HCT116 (cell line): Measurements from ENCODE around the gene GRM8. TPM values are rescaled to one million over a fixed set of nuclear protein-coding genes. Genes with fewer than 3 reads are reported as not detected.

Experiments
- ATAC-seq: fragments of 200-7000 bp; cut with Tn5 transposase; 2 replicates; pipeline ENCODE4 v1.9.1; 2020; ENCODE audit warnings: mild to moderate bottlenecking, moderate library complexity
- BruUV-seq: library from RNA; stranded (reverse); fragments of 400-500 nt; replicated peaks from 2 replicates; lab custom pipeline; 2021; lab: Mats Ljungman, UMichigan
- CTCF ChIA-PET: fragments of 300-600 bp; sonication (Branson Sonifier 250); formaldehyde crosslinking; loops from one replicate; lab custom pipeline; 2021; ENCODE audit warnings: antibody characterized with exemption; lab: Charles Lee
- POLR2A ChIA-PET: fragments of 300-600, 350-600 bp; sonication (Branson Sonifier 250); formaldehyde crosslinking; loops from one replicate; lab custom pipeline; 2021; ENCODE audit warnings: antibody characterized with exemption; lab: Charles Lee
- RAD21 ChIA-PET, 2 experiments: fragments of 300-600 bp; sonication (Branson Sonifier 250); formaldehyde crosslinking; loops; one replicate each; lab custom pipeline; 2023; ENCODE audit warnings: low total read pairs in 2 of 2; ENCODE audit not compliant: uncharacterized antibody in 2 of 2, unreplicated experiment in 2 of 2, low non-redundant PET in 1 of 2; lab: Charles Lee
- DNase-seq: peaks from one replicate; pipeline ENCODE4 v3.0.0-alpha.2; 2010; ENCODE audit warnings: low read depth, low spot score
- H2AFZ ChIP-seq: fragments of 200-600 bp; shearing (Covaris generic), sonication (generic); 2 replicates; pipeline ENCODE4 v1.6.1; 2017; ENCODE audit warnings: low read depth, mixed run types, mixed read lengths, antibody characterized with exemption, low read length; ENCODE audit not compliant: poor library complexity, severe bottlenecking
- H3K27ac ChIP-seq: 2 replicates; pipeline ENCODE4 v1.5.1; 2012; ENCODE audit warnings: low read depth, low read length
- H3K27me3 ChIP-seq: fragments of 200-600 bp; sonication (generic); 2 replicates; pipeline ENCODE4 v1.6.1; 2016; ENCODE audit warnings: mixed run types, low read length, mixed read lengths; ENCODE audit not compliant: insufficient read depth
- H3K36me3 ChIP-seq, 2 experiments: fragments of 200-500 bp in 1 of 2; fragments of 200-600 bp in 1 of 2; sonication (Bioruptor generic) in 1 of 2; sonication (generic) in 1 of 2; 2 replicates each; pipeline versions ENCODE4 v1.5.1 to v1.6.1; 2014 to 2016; ENCODE audit warnings: low read length in 2 of 2, inconsistent platforms in 1 of 2, mixed read lengths in 1 of 2, mixed run types in 1 of 2; ENCODE audit not compliant: insufficient read depth in 2 of 2, control insufficient read depth in 1 of 2
- H3K4me1 ChIP-seq, 2 experiments: fragments of 200-600 bp in 1 of 2; sonication (generic) in 1 of 2; 2 replicates each; pipeline versions ENCODE4 v1.5.1 to v1.6.1; 2012 to 2017; ENCODE audit warnings: low read length in 2 of 2, inconsistent platforms in 1 of 2, mild to moderate bottlenecking in 1 of 2, mixed read lengths in 1 of 2, mixed run types in 1 of 2, moderate library complexity in 1 of 2; ENCODE audit not compliant: insufficient read depth in 2 of 2, control insufficient read depth in 1 of 2
- H3K4me2 ChIP-seq: fragments of 200-600 bp; sonication (generic); 2 replicates; pipeline ENCODE4 v1.6.1; 2017; ENCODE audit warnings: mixed run types, low read length, mixed read lengths
- H3K4me3 ChIP-seq, 2 experiments: fragments of 200-600 bp in 1 of 2; sonication (generic) in 1 of 2; replicated peaks in 1 of 2; 2 replicates each; pipeline ENCODE4 v1.5.1; 2011 to 2016; ENCODE audit warnings: low read length in 2 of 2, control low read depth in 1 of 2, low read depth in 1 of 2, mild to moderate bottlenecking in 1 of 2, mixed read lengths in 1 of 2, mixed run types in 1 of 2
- H3K79me2 ChIP-seq: fragments of 200-600 bp; sonication (generic); 2 replicates; pipeline ENCODE4 v1.6.1; 2017; ENCODE audit warnings: mild to moderate bottlenecking, mixed run types, low read length, moderate library complexity, mixed read lengths; ENCODE audit not compliant: insufficient read depth
- H3K9ac ChIP-seq: fragments of 200-600 bp; sonication (generic); 2 replicates; pipeline ENCODE4 v1.6.1; 2016; ENCODE audit warnings: low read length, mixed read lengths
- H3K9me2 ChIP-seq: fragments of 200-600 bp; sonication (generic), shearing (Covaris generic); 2 replicates; pipeline ENCODE4 v1.6.1; 2017; ENCODE audit warnings: mixed run types, mild to moderate bottlenecking, moderate library complexity; ENCODE audit not compliant: insufficient read depth
- H3K9me3 ChIP-seq, 2 experiments: fragments of 200-500 bp in 1 of 2; fragments of 200-600 bp in 1 of 2; sonication (Bioruptor generic) in 1 of 2; sonication (generic) in 1 of 2; 2 replicates each; pipeline ENCODE4 v1.6.1; 2014 to 2017; ENCODE audit warnings: low read length in 2 of 2, mixed read lengths in 2 of 2, inconsistent platforms in 1 of 2, low read depth in 1 of 2, mild to moderate bottlenecking in 1 of 2, mixed run types in 1 of 2, moderate library complexity in 1 of 2; ENCODE audit not compliant: control insufficient read depth in 1 of 2, insufficient read depth in 1 of 2
- H4K20me1 ChIP-seq: fragments of 200-600 bp; sonication (generic), shearing (Covaris generic); 2 replicates; pipeline ENCODE4 v1.6.1; 2017; ENCODE audit warnings: mixed run types, mild to moderate bottlenecking, moderate library complexity; ENCODE audit not compliant: insufficient read depth
- FOSL1 ChIP-seq: IDR thresholded peaks from 2 replicates; pipeline ENCODE4 v1.6.1; 2012; ENCODE audit warnings: low read depth
- JUND ChIP-seq: IDR thresholded peaks from 2 replicates; pipeline ENCODE4 v1.6.1; 2012
- MAX ChIP-seq: IDR thresholded peaks from 2 replicates; pipeline ENCODE4 v1.6.1; 2012
- RAD21 ChIP-seq: IDR thresholded peaks from 2 replicates; pipeline ENCODE4 v1.6.1; 2012; ENCODE audit warnings: low read depth, mild to moderate bottlenecking
- SP1 ChIP-seq: IDR thresholded peaks from 2 replicates; pipeline ENCODE4 v1.6.1; 2012; ENCODE audit warnings: low read depth
- ZBTB33 ChIP-seq: IDR thresholded peaks from 2 replicates; pipeline ENCODE4 v1.6.1; 2011; ENCODE audit warnings: mild to moderate bottlenecking, low read length, moderate library complexity; ENCODE audit not compliant: insufficient replicate concordance; ENCODE audit errors: extremely low read depth
- intact Hi-C: fragments of 100-400 bp; cut with micrococcal nuclease; formaldehyde crosslinking; loops from 2 replicates; pipeline ENCODE4 v1.10.0; 2022
- total RNA-seq: library from RNA; stranded (reverse); gene quantifications from one replicate; pipeline ENCODE4 v1.2.1, GENCODE V29; 2021; ENCODE audit not compliant: unreplicated experiment
- TF ChIP-seq, protein P1 (sequence below): IDR thresholded peaks from 2 replicates; pipeline ENCODE4 v1.6.1; 2012; ENCODE audit warnings: low read depth

GRM8 gene
- total RNA-seq, 1 experiment from 2014 or later: 0.05 TPM

DNA sequence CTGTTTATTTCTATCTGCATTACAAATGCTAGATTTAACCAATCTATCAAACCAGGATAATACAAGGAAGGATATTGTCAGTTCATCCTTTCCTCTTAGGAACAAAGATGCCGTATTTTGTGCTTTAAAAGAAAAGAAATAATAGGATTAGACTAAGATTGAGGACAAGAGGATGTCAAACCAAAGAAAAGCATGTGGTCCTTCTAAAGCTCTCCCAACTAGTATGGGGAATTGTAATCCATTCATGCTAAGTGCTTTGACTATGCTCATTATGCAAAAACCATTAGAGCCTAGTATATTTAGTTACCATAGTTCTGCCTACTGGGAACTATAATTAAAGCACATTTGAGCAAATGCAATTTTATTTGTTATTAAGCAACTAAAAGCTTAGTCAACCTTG lies 280.2 kb downstream of the GRM8 start:
- H2AFZ ChIP-seq: no peak overlapping the region
- H3K27ac ChIP-seq: no peak overlapping the region
- H3K4me2 ChIP-seq: no peak overlapping the region
- ATAC-seq (no peak), DNase-seq (no peak)
- RAD21 ChIA-PET: no interaction called here
- H4K20me1 ChIP-seq: no peaks in the 10 kb centered on the region
- intact Hi-C loops: no loop called here
- no peak overlapping the region for H3K9ac ChIP-seq
- no peaks in the 10 kb centered on the region for H3K4me1 ChIP-seq
- TF ChIP-seq SP1 (no peak), ZBTB33 (no peak), FOSL1 (no peak)
- POLR2A ChIA-PET: no interaction called here
- H3K27me3 ChIP-seq: peaks cover 4% of the 10 kb centered on the region; the same call in 1 of the 2 replicates
- no TSS peak for BruUV-seq
- no peaks in the 10 kb centered on the region for H3K79me2 ChIP-seq
- no peaks in the 10 kb centered on the region for H3K36me3 ChIP-seq
- no peak overlapping the region for H3K4me3 ChIP-seq
- H3K9me3 ChIP-seq: no peaks in the 10 kb centered on the region
- H3K9me2 ChIP-seq: no peaks in the 10 kb centered on the region
- CTCF ChIA-PET: no interaction called here

GRCh38 chr7:126959649-126960048 lies 293.1 kb downstream of the GRM8 start:
- ChIA-PET POLR2A (no interaction called here), RAD21 (no interaction called here), CTCF (no interaction called here)
- no peaks in the 10 kb centered on the region for H3K9me2 ChIP-seq
- no peak overlapping the region for H3K9ac ChIP-seq
- H3K79me2 ChIP-seq: no peaks in the 10 kb centered on the region
- ATAC-seq (no peak), DNase-seq (no peak)
- BruUV-seq: no TSS peak
- H3K4me1 ChIP-seq: no peaks in the 10 kb centered on the region
- intact Hi-C loops: no loop called here
- 0 out of 2 replicates have a peak, but pooled peaks cover 11% of the 10 kb centered on the region for H3K27me3 ChIP-seq
- no peak overlapping the region for H3K4me3 ChIP-seq
- no peak for TF ChIP-seq ZBTB33
- TF ChIP-seq MAX: no peak
- TF ChIP-seq, protein P1, sequence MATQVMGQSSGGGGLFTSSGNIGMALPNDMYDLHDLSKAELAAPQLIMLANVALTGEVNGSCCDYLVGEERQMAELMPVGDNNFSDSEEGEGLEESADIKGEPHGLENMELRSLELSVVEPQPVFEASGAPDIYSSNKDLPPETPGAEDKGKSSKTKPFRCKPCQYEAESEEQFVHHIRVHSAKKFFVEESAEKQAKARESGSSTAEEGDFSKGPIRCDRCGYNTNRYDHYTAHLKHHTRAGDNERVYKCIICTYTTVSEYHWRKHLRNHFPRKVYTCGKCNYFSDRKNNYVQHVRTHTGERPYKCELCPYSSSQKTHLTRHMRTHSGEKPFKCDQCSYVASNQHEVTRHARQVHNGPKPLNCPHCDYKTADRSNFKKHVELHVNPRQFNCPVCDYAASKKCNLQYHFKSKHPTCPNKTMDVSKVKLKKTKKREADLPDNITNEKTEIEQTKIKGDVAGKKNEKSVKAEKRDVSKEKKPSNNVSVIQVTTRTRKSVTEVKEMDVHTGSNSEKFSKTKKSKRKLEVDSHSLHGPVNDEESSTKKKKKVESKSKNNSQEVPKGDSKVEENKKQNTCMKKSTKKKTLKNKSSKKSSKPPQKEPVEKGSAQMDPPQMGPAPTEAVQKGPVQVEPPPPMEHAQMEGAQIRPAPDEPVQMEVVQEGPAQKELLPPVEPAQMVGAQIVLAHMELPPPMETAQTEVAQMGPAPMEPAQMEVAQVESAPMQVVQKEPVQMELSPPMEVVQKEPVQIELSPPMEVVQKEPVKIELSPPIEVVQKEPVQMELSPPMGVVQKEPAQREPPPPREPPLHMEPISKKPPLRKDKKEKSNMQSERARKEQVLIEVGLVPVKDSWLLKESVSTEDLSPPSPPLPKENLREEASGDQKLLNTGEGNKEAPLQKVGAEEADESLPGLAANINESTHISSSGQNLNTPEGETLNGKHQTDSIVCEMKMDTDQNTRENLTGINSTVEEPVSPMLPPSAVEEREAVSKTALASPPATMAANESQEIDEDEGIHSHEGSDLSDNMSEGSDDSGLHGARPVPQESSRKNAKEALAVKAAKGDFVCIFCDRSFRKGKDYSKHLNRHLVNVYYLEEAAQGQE: no peak
- no peak for TF ChIP-seq JUND
- no peak for TF ChIP-seq FOSL1
- TF ChIP-seq RAD21: no peak
- no peak overlapping the region for H2AFZ ChIP-seq
- no peaks in the 10 kb centered on the region for H3K36me3 ChIP-seq
- no peaks in the 10 kb centered on the region for H4K20me1 ChIP-seq
- no peaks in the 10 kb centered on the region for H3K9me3 ChIP-seq
- no peak overlapping the region for H3K27ac ChIP-seq
- no peak overlapping the region for H3K4me2 ChIP-seq
